DND-41 (cell line): ENCODE measurements around the gene INSIG2.

Experiments used
- EZH2 ChIP-seq: IDR thresholded peaks from 3 replicates; pipeline ENCODE4 v1.6.1; 2012; ENCODE audit warnings: borderline replicate concordance, low read depth, mild to moderate bottlenecking, moderate library complexity, low read length, inconsistent platforms; ENCODE audit not compliant: severe bottlenecking
- TF ChIP-seq, protein P1 (sequence below): IDR thresholded peaks from 2 replicates; pipeline ENCODE4 v1.5.1; 2012; ENCODE audit warnings: borderline replicate concordance, low read length, moderate library complexity, mild to moderate bottlenecking; ENCODE audit not compliant: poor library complexity, severe bottlenecking; ENCODE audit errors: extremely low read depth

DNA sequence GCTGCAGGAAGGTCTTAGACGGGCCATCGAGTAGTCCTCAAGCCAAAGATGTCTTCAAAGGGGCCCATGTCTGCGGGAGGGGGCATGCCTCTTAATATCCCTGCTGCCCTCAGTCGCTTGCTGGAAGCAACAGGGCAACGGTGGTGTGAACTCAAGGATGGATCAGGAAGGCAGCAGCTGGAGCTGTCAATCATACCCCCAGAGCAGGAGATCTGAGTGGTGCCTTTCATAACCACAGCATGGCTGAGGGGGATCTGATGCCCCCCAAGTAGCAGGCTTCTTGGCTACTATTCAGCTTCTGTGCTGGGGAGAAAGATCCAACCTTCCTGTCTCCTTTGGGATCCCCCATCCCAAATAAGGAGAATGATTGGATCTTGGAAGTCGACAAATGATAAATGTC is 46.4 kb downstream of the INSIG2 start:
- no peak for TF ChIP-seq EZH2
- TF ChIP-seq, protein P1, sequence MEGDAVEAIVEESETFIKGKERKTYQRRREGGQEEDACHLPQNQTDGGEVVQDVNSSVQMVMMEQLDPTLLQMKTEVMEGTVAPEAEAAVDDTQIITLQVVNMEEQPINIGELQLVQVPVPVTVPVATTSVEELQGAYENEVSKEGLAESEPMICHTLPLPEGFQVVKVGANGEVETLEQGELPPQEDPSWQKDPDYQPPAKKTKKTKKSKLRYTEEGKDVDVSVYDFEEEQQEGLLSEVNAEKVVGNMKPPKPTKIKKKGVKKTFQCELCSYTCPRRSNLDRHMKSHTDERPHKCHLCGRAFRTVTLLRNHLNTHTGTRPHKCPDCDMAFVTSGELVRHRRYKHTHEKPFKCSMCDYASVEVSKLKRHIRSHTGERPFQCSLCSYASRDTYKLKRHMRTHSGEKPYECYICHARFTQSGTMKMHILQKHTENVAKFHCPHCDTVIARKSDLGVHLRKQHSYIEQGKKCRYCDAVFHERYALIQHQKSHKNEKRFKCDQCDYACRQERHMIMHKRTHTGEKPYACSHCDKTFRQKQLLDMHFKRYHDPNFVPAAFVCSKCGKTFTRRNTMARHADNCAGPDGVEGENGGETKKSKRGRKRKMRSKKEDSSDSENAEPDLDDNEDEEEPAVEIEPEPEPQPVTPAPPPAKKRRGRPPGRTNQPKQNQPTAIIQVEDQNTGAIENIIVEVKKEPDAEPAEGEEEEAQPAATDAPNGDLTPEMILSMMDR: no peak
